GM21526 (cell line): ENCODE results near the gene MTIF3.

ENCODE experiments used
- ATAC-seq: cut with Tn5 transposase; IDR thresholded peaks from one replicate; pipeline ENCODE4 v1.9.1; 2021; ENCODE audit warnings: moderate library complexity; ENCODE audit not compliant: unreplicated experiment, low FRiP score

MTIF3 gene, protein sequence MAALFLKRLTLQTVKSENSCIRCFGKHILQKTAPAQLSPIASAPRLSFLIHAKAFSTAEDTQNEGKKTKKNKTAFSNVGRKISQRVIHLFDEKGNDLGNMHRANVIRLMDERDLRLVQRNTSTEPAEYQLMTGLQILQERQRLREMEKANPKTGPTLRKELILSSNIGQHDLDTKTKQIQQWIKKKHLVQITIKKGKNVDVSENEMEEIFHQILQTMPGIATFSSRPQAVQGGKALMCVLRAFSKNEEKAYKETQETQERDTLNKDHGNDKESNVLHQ

DNA sequence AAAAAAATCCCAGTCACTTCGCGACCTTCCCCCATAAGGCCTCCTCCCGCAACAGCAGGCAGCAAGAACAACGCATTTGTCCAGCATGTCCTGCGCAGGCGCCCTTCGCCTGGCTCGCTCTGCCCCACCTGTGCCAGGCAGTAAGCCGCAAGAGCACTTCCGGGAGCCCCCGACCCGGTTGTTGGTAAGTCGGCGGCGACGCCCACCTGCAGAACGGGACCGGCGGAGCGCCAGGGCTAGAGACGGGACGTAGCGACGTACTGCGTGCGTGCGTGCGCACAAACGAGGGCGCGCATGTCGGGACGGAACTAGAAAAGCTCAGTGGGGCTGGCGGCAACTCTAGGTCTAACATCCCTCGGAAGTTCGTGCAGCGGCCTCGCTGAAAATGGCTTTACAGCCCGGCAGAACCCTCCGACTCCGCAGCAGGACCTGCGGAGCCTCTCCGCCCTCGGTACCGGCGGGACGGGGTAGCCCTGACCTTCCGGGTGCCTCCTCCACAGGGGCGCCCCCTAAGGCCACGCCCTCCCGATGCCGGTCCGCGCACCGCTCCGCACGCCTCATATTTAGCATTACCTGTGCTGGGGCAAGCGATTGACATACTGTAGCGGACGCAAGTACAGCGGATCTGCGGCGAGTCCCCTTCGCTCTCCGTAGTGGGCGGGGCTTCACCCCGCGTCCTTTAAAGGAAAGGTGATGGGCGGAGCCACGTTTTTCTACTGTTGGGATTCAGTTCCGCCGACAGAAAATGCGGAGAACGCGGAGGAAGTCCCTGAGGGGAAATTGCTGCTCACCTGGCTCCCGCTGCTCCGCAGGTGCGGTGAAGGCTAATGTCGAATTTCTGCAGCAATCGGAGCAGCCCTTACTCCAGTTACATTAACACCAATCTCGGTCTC lies at the start of gene MTIF3:
MTIF3 (minus strand) TSS at position 629 of the 893 bp plus-strand sequence. CDS start 10,116 bp downstream, outside the sequence.
- ATAC-seq: peak; percentile 83

DNA sequence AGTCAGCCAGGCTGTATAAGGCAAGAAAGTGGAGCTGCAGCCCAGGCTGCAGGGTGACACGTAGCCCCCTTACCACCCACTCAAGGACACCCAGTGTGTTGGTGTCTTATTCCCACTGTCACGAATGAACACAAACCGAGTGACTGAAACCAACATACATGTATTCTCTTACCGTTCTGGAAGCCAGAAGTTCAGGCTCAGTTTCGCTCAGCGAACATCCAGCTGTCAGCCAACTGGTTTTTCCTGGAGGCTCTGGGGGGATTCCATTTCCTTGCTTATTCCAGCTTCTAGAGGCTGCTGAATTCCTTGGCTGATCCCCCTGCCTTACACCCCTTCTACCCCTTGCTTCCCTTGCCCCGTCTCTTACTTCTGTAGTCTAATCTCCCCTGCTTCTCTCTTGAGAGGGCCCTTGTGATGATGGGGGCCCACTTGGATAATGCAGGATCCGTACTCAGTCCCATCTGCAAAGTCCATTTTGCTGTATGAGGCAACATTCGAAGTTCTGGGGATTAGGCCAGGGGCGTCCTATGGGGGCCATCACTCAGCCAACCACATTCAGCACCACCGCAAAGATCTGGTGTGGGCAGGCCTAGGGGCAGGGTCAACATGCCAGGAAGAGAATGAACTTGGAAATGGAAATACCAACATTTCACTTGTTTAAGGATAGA lies 47.3 kb upstream of the MTIF3 start:
- ATAC-seq: no peak

DNA sequence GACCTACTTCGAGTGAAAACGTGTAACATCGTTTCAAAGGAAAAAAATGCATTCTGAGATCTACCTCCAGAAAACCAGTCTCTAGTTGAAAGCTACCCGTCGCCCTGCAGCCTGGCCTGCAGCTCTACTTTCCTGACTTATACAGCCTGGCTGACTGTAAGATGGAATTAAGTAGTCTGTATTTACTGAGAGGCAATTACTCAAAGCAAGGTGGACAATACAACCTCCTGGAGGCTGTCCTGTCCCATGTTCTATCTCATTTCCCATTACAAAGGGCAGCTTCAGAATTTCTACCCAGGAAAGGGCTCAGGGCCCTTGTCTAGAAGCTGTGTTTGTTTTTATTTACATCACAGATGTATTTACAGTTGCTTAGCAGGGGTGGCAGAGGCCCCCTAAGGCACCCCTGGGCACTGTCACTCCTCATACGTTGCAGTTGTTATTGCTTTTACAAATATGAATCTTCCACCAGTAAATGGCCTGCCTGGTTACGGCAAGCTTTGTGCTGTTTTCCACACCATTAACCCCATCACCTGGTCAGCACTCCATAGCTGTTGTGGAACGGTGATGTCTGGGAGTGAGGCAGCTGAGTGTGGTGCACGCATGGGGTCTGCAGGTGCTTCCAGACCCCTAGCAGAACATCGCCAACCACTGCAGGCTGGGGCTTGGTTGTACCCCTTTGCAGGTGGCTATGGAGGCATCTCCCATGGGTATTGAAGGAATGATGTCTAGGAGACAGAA lies 46.3 kb upstream of the MTIF3 start:
- no peak for ATAC-seq

DNA sequence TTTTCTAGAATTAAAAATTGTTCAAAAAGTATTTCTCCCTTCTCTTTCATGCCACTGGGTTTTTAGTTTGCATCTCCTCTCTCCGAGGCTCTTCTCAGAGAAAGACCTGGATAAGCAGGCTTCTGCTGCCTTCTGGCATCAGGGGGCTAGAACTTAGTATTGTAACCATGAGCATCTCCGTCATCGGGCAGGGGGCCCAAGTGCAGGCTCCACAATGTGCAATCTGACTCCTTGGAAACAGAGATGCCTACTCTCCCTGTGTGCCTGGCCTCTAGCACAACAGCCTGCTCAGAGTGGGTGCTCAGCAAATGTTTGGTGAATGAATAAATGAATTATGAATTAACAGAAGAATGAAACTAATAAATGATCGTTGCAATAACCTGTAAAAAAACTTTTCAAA lies 45.6 kb upstream of the MTIF3 start:
- ATAC-seq: no peak

DNA sequence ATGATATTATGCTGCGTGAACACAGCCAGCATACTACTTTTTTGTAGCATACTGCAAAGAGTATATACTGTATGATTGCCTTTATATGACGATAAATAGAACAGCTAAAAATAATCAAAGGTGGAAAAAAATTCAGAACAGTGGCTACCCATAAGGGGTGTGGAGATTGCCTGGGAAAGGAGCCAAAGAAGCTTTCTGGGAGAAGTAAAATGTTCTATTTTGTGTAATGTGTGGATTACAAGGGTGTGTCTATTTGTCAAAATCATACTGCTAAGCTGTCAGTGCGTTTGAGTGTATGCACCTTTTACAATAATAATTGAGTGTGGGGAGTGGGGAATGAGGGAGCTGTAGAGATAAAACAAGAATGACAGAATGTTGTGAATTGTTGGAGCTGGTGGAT lies 45.2 kb upstream of the MTIF3 start:
- ATAC-seq: no peak

DNA sequence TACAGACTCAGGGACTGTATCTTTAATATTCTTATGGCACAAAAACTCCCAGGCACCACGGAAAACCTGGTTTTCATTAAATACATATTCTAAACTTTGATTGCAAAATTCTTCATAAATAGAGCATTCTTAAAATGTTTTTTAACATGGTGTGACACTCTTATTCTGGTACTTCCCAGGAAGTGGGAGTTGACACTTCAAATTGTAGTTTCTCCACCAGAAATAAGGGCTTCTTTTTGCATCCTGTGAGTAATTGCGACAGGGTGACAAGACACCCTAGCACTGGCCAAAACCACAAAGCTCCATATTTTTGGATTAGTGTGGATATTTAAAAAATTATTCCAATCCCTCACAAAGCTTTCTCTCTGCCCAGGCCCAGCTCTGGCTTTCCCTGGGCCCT lies 43.6 kb upstream of the MTIF3 start:
- ATAC-seq: no peak

DNA sequence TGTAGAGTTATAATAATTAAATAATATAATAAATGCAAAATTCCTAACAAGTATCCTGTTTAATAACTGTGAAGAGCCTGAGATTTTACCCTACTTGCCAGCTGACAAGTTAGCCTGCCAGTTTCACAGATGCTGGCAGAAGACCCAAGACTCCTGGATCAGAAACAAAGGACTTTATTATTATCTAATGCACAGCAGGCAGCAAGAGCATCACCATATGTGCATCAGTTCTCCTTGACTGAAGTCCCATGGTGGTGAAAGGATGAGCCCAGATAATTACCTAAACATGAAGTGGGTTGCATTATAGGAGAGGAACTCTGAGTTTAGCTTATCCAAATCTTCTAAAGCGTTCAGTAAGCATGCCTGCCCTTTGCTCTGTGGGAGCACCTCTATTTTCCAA lies 39.1 kb upstream of the MTIF3 start:
- ATAC-seq: no peak

DNA sequence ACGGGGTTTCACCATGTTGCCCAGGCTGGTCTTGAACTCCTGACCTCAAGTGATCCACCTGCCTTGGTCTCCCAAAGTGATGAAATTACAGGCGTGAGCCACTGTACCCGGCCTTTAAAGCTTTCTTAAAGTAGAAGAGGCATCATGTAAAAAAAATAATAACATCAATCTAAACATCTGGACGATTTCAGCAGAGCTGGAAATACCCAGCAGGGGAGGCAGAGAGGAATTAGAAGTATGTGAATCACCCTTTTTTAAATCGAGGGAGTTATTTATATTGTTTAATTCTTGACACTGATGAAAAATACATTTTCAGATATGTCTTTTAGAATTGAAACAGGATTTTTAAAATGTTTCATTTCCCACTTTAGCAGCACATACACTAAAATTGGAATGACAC lies 37.4 kb upstream of the MTIF3 start:
- ATAC-seq: no peak

DNA sequence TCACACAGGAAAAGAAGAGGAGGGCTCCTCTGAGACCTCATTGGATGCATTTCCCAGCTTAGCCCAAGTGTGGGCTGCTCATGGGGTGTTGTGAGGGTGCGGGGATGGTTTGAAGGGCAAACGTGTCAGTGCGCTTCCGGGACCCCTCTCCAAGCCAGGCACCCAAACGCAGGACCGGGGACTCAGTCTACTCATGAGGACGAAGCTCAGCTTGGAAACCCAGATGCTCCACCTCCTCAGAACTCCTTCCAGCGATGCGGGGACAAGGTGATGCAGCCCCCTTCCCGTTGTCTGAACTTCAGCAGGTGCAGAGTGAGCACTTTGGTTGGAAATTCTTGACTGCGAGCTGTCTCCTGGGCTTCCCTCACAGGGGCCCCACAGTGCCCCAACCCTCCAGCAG lies 33.1 kb upstream of the MTIF3 start:
- ATAC-seq: no peak

DNA sequence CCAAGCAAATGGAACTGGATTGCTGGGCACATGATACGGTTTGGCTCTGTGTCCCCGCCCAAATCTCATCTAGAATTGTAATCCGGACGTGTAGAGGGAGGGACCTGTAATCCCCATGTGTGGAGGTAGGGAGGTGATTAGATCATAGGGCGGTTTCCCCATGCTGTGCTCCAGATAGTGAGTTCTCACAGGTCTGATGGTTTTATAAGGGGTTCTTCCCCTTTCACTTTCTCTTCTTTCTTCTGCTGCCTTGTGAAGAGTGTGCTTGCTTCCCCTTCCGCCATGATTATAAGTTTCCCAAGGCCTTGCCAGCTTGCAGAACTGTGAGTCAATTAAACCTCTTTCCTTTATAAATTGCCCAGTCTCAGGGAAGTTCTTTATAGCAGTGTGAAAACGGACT lies 32.6 kb upstream of the MTIF3 start:
- ATAC-seq: peak; percentile 90

DNA sequence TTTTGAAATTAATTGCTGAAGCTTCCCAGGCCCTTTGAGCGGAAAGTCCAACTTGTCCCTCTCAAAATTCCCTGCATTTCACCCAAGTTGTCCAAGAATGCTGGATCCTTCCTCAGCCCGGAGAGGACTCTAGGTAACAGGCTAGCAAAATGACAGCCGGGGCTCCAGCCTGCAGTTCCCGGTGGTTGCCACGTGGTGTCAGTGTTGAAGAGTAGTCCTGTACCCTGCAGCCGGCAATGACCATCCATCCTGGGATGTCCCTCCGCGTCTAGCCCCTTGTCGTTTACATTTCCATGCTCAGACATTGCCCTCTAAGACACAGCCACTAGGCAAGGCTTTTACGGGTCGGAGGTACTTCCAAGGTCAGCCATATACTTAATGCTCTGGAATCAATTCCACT lies 31.4 kb upstream of the MTIF3 start:
- no peak for ATAC-seq

DNA sequence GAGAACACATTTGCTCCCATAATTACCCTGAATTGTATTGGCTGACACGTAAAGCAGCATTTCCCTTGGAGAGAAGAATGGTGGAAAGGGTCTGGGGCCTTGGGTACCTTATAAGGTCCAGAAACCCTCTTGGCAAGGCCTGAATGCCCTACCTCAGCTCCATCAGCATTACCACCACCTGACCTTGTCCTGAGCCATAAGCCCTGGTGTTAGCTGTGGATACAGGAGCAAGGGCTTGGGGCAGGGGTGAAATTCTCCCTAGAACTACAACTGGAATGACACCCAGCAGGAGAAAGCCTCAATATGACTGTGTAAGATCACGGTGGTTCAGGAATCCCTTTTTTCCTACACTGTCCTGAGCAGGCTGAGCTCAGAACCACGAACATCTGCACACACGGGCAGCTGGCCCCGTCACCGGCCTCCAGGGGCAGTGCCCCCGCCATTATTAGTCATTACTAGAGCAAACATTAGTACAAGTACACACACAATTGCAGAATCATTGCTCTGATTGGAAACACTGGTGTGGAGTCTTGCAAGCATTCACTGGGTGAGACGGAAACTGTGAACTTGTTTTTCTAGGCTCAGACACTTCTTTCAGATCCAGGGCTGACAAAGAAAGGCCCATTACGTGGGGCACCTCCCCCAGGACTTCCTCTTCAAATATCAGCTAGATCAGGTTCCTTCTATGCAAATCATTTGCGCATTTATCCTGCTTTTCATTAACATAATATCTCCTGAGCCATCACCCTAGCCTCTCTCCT lies 26.8 kb upstream of the MTIF3 start:
- ATAC-seq: peak; percentile 60

DNA sequence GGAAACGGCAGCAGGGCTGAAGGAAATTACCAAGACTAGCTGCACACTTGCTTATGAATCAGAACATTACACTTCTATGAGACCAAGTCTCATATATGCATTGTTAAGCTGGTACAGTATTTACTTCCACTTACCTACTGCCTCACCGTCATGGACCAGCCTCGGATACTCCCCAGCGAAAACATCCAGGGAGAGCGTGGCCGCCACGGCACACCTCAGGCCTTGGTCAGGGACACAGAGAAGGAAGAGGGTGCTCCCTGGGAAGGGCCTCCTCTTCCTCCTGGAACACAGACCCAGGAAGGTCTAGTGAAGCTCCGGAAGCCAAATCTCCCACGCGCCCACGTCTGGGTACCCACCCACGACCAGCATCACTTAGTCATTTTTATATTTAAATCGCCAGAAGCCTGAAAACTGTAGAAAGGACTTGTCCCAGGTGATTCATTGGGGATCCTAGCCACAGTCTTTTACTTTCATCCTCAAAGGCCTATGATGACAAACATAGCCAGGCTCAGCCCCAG lies 24.4 kb upstream of the MTIF3 start:
- ATAC-seq: no peak

DNA sequence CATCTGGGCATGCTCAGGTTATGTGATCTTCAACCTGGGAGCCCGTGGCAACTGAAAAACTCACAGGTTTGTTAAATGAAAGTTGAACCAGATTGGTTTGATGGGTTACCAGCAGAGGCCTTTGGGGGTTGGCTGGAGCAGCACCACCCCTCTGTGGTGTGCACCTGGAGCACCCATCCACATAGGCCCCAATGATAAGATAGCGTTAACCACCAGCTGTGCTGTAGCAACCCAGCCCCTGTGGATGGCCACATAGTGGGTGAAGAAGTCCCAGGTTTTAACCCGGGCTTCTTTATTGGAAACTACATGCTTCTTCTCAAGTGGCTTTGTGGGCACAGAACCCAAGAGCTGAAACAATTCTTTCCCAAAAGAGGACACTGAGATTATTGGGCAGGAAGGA lies 22.6 kb upstream of the MTIF3 start:
- no peak for ATAC-seq

DNA sequence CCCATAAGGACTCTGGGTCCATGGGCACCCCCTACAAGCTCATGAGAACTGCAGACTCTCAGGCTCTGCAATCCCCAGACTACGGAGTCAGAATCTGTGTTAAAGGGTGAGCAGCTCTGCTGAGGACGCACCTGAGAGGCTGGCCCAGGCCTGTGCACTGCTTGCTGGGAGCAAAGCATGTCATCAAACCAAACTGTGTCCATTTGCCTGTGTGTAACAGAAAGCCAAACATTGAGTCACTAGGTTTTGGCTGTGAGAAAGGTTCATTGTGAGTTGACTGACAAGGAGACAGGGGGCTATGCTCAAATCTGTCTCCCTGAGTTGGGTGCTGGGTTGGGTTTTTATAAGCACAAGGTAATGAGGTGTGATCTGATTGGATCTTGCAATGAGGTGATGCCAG lies 22.1 kb upstream of the MTIF3 start:
- no peak for ATAC-seq

DNA sequence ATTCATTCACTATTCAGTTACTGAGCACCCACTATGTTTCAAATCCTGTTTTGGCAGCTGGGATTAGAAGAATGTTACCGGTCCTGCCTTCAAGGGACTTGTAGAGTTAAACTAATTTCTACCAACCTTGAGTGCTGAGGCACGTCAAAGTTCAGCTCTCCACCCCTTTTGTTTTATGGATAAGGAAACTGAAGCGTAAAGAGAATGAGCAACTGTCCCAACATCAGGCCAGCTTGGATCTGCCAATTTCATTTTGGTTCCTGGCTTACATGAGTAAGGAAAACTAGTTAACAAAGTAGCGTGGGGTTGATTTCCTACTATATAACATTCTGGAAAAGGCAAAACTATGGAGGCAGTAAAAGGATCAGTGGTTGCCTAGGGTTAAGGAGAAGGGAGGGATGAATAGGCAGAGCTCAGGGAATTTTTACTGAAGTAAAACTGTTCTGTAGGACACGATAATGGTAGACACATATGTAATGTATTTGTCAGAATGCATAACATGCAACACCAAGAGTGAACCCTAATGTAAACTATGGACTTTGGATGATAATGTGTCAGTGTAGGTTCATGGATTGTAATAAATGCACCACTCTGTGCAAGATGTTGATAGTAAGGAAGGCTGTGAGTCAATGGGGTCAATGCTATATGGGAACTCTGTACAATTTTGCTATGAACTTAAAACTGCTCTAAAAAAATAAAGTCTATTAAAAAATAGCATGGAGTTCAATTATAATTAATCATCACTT lies 19.9 kb upstream of the MTIF3 start:
- no peak for ATAC-seq

DNA sequence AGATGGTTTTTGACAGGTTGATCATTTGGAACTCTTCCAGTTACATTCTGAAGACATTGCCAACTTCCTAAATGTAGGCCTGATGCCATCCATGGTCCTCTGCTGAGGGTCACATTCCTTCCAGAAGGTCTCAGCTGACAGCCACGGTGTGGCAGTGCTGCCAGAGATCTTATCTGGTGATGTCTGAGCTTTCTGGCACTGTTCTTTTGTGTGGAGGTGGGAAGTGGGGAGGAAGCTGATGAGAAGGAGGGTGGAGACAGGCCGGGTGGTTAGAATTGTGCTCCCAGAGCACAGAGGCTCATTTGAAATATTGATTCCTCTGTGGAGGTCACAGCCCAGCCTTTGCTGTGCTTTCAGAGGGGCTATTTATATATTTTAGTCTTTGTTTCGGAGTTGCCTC lies 16.1 kb upstream of the MTIF3 start:
- ATAC-seq: no peak

DNA sequence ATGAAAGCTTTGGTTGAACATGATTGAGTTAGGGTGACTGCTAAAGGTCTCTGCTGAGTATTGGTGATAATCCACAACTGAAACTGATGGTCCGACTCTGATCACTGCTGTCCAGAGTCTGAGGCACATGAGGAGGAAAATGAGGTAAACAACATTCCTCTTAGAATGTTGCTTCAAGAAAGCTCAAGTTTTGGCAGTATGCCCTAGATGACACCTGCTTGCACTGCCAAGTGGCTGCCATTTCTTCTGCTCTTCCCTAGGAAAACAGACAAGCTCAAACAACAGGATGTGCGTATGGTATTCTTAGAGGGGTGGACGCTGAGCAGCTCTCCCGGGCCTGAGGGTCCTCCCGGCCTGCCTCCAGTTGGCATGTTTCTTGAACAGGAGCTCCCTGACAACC lies 15.2 kb upstream of the MTIF3 start:
- no peak for ATAC-seq

DNA sequence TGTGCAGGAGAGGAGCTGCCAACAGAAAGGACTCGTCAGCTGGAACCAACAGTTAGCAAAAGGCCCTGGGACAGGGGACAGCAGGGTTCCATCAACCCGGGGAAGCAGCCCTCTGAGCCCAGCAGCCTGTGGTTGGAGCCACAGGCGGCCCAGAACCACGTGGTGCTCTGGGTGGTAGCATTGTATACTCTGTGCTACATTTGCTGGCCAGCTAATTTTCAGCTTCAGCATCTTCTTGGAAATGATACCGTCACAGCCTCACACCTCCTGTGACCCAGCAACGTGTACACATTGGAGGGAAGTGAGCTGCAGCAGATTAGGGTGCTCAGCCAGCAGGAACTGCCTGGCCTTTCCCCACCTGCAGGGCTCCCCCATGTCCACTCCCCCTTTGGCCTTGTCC lies 13.1 kb upstream of the MTIF3 start:
- ATAC-seq: no peak
